Vagina (tissue), 2 donors: Measurements from ENCODE around the gene KCNJ4.

Source experiments
- CTCF ChIP-seq, 3 experiments: fragments of 450-650 bp in 2 of 3; fragments of 200-600 bp in 1 of 3; sonication (generic) in 1 of 3; IDR thresholded peaks; one replicate each; pipeline ENCODE4 v1.5.1; 2017 to 2019; ENCODE audit warnings: antibody characterized with exemption in 3 of 3, mild to moderate bottlenecking in 2 of 3, moderate library complexity in 2 of 3
- POLR2A ChIP-seq, 2 donors: fragments of 450-650 bp; IDR thresholded peaks; one replicate each; pipeline ENCODE4 v1.6.1; 2017; ENCODE audit warnings: antibody characterized with exemption in 2 of 2, mild to moderate bottlenecking in 2 of 2, moderate library complexity in 2 of 2
- POLR2AphosphoS5 ChIP-seq, 2 donors: sonication (generic); formaldehyde crosslinking; IDR thresholded peaks; one replicate each; pipeline ENCODE4 v1.9.0; 2017; ENCODE audit warnings: antibody characterized with exemption in 2 of 2, mild to moderate bottlenecking in 2 of 2, low read depth in 1 of 2; ENCODE audit not compliant: insufficient read depth in 1 of 2

GRCh38 chr22:38503021-38503420, 48.0 kb upstream of the KCNJ4 start:
- no peak for TF ChIP-seq CTCF (IDR thresholded peaks at IDR 0.05)
- no peak for TF ChIP-seq POLR2A (IDR thresholded peaks at IDR 0.05)
- no peak for TF ChIP-seq POLR2AphosphoS5 (IDR thresholded peaks at IDR 0.05; ENCODE audit: insufficient read depth in 1 of 2, low read depth in 1 of 2)
